Activated CD4-positive, CD25-positive, alpha-beta regulatory T cell (primary cell): Measurements from ENCODE around the gene SEPTIN5.
"Not testable (repeated sequence)": the region's sequence is repeated elsewhere in the genome, so short reads cannot be mapped to it uniquely, and the experiment has no call there.

Experiments
- DNase-seq, 4 experiments: peaks; one replicate each; lab custom pipeline; 2025; lab: John Stamatoyannopoulos, UW

The SEPTIN5 gene

GRCh38 chr22:19720150-19720827 lies 6.0 kb downstream of the SEPTIN5 start:
- DNase-seq: no peak

GRCh38 chr22:19720999-19721329 lies 6.7 kb downstream of the SEPTIN5 start:
- DNase-seq: no peak

- no peak for DNase-seq
These were observed 7.3 kb downstream of the SEPTIN5 start for GRCh38 chr22:19721330-19722177.

GRCh38 chr22:19722178-19722981 lies 8.1 kb downstream of the SEPTIN5 start:
- no peak for DNase-seq

- no peak for DNase-seq
These were observed 8.6 kb downstream of the SEPTIN5 start for GRCh38 chr22:19722982-19723231.

DNA sequence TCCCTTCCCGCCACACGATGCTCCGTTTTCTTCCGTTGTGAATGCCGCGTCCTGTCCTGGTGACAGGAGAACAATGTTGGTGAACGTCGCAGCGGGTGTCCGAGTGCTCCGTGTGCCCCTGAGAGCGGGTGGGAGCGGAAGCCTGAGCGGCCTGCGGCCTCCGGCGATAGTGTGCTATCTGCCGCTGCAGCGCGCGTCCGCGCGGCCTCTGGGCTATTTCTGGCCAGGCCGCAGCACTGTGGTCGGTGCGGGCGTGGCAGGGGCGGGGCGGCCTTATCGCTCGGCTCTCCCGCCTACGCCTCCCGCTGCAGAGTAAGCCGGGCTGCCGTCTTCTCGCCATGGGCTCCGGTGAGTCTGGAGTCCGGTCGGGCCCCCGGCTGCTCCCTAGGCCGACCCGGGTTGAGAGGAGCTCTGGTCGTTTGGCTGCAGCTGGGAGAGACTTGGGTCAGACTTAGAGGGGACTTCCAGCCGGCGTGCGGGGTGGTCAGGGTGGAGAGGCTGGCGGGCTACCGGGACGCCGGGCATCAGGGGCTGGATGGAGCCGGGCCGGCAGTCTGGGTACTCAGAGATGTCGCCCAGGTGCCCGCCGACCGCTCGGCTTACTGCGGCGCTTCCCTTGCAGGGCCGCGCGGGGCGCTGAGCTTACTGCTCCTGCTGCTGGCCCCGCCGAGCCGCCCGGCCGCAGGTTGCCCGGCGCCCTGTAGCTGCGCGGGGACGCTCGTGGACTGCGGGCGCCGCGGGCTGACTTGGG lies 9.1 kb downstream of the SEPTIN5 start, which contains the start of gene GP1BB:
Gene GP1BB, plus strand, starts transcription at position 308 of the 751 bp plus-strand sequence. Its CDS starts 31 bp downstream, at position 339.
- DNase-seq: no peak

DNA sequence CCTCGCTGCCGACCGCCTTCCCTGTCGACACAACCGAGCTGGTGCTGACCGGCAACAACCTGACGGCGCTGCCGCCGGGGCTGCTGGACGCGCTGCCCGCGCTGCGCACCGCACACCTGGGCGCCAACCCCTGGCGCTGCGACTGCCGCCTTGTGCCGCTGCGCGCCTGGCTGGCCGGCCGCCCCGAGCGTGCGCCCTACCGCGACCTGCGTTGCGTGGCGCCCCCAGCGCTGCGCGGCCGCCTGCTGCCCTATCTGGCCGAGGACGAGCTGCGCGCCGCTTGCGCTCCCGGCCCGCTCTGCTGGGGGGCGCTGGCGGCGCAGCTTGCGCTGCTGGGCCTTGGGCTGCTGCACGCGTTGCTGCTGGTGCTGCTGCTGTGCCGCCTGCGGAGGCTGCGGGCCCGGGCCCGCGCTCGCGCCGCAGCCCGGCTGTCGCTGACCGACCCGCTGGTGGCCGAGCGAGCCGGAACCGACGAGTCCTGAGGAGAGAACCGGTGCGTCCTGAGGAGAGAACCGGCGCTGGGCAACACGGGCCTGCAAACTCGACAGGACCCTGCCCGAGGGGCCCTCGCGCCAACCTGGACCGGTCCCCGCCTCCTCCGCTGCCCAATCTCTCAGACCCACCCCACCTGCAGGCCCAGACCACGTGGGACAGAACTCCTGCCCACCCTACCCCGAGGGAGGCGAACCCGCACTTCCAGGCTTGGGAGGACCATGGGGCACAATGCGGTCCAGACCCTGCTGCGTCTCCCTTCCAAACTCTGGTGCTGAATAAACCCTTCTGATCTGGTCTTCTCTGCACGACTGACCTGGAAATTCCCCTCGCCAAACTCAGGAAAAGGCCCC lies 9.9 kb downstream of the SEPTIN5 start:
- DNase-seq: no peak

- no peak for DNase-seq
These were observed 10.8 kb downstream of the SEPTIN5 start for GRCh38 chr22:19724927-19725661.

- DNase-seq: not testable (repeated sequence)
These were observed 11.9 kb downstream of the SEPTIN5 start for GRCh38 chr22:19726064-19726788.

DNA sequence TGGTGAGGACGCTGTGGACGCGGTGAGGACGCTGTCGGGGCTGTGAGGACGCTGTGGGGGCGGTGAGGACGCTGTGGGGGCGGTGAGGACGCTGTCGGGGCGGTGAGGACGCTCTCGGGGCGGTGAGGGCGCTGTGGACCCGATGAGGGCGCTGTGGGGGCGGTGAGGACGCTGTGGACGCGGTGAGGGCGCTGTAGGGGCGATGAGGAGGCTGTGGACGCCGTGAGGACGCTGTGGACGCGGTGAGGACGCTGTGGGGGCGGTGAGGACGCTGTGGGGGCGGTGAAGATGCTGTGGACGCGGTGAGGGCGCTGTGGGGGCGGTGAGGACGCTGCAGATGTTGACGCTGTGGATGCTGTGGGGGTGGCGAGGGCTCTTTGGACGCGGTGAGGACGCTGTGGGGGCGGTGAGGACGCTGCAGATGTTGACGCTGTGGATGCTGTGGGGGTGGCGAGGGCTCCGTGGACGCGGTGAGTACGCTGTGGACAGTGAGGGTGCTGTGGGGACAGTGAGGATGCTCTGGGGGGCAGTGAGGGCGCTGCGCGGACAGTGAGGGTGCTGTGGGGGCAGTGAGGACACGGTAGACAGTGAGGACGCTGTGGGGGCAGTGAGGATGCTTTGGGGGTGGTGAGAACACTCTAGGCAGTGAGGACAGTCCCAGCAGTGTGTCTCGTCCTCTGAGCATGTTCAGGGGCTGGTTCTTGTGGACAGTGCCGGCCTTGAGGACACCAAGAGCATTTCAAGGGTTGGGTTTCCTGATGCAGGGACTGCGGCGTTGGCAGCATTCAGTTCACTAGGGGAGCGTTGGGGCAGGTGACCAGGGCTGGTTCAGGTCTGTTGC lies 13.2 kb downstream of the SEPTIN5 start:
- DNase-seq: no peak

- DNase-seq: no peak
These were observed 14.0 kb downstream of the SEPTIN5 start for GRCh38 chr22:19728271-19728670.

GRCh38 chr22:19728836-19729235 lies 14.5 kb downstream of the SEPTIN5 start:
- no peak for DNase-seq

DNA sequence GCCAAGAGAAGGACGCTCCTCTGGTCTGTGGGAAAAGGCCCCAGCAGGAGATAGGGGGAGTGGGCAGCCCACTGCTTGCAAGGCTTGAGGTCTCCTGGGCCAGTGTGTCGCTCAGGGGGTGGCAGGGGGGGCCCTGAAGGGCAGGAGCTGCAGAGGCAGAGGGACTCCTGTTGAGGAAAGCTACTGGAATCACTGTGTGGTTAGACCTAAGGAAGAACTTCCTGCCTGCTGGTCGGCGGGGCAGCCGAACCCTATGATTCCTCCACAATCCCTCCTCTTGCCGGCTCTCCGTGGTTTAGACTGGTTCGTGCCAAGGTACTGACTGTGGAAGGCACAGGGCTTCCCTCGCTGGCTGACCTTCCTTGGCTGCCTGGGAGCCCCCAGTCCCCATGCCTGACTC lies 15.2 kb downstream of the SEPTIN5 start:
- no peak for DNase-seq

GRCh38 chr22:19730198-19730597 lies 15.9 kb downstream of the SEPTIN5 start:
- DNase-seq: no peak

- peak; percentile 74 to 87 (median 80) for DNase-seq
These were observed 16.5 kb downstream of the SEPTIN5 start for GRCh38 chr22:19730655-19731360.

DNA sequence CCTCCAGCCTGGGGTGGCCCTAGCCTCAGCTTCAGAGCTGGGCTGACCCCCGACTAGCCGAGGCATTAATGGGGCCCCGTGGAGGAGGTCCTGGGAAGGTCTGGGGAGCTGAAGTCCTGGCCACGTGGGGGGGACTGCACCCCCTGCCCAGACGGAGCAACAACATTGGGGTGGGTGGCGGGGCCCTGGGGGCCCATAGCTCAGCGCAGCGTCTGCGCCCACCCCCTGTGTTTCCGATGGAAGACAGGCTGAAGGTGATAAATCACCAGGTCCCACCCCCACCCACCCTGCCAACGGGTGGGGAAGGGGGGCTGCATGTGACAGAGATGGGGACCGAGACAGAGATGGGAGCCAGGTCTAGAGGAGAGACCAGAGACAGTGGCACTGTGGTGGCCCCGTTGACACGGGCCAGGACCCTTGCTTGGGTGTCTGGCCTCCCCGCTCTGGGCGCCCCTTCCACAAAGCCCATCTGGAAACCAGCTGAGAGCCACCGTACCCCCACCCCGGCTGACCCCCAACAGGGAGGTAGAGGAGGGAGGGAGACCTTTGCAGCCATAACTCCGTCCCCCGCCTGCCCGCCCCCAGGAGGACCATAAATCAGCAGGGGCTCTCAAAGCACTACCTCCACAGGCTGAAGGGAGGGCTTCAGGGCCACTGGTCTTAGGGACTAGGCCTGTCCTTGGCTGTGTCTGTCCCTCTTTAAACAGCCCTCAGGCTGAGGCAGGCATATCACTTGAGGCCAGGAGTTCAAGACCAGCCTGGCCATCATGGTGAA lies 17.2 kb downstream of the SEPTIN5 start:
- DNase-seq: no peak

GRCh38 chr22:19732403-19733113 lies 18.3 kb downstream of the SEPTIN5 start:
- DNase-seq: no peak
